Breast epithelium (tissue), 3 donors: ENCODE data around the gene PROZ.

Experiments used
- CTCF ChIP-seq, 3 donors: fragments of 450-650 bp; IDR thresholded peaks; one replicate each; pipeline ENCODE4 v1.5.1; 2016 to 2017; ENCODE audit warnings: antibody characterized with exemption in 3 of 3, mild to moderate bottlenecking in 3 of 3, moderate library complexity in 3 of 3
- POLR2A ChIP-seq: fragments of 450-650 bp; IDR thresholded peaks from one replicate; pipeline ENCODE4 v1.6.1; 2016; ENCODE audit warnings: antibody characterized with exemption, mild to moderate bottlenecking, moderate library complexity

GRCh38 chr13:113184568-113185440 is 26.4 kb downstream of the PROZ start:
- TF ChIP-seq CTCF (IDR thresholded peaks at IDR 0.05) (no peak), POLR2A (no peak)
